Heart left ventricle (tissue), 16 donors: Measurements from ENCODE around the gene IL1RAPL1. TPM values are rescaled to one million over a fixed set of nuclear protein-coding genes. Genes with fewer than 3 reads are reported as not detected.

Source experiments
- ATAC-seq, 4 donors: fragments of 200-7000 bp; cut with Tn5 transposase; one replicate each; pipeline ENCODE4 v1.9.1; 2020 to 2022; ENCODE audit warnings: moderate library complexity in 4 of 4, mild to moderate bottlenecking in 3 of 4, moderate number of reproducible peaks in 1 of 4
- DNase-seq, 5 donors: peaks; one replicate each; pipeline ENCODE4 v3.0.0-alpha.2; 2020
- H3K27ac ChIP-seq, 12 donors: fragments of 200-600 bp; sonication (generic) in 4 of 12; one replicate each; pipeline versions ENCODE4 v1.5.0 to v1.8.0; 2016 to 2022; ENCODE audit warnings: mild to moderate bottlenecking in 2 of 12
- H3K27me3 ChIP-seq, 9 donors: fragments of 200-600 bp; sonication (generic) in 2 of 9; one replicate each; pipeline versions ENCODE4 v1.5.1 to v1.8.0; 2016 to 2022; ENCODE audit warnings: mild to moderate bottlenecking in 3 of 9
- H3K36me3 ChIP-seq, 9 donors: fragments of 200-600 bp; sonication (generic) in 2 of 9; one replicate each; pipeline versions ENCODE4 v1.5.0 to v1.8.0; 2018 to 2022; ENCODE audit warnings: mild to moderate bottlenecking in 2 of 9
- H3K4me1 ChIP-seq, 12 donors: fragments of 200-600 bp; sonication (generic) in 4 of 12; one replicate each; pipeline versions ENCODE4 v1.5.0 to v1.8.0; 2016 to 2022; ENCODE audit warnings: mild to moderate bottlenecking in 3 of 12
- H3K4me3 ChIP-seq, 12 donors: fragments of 200-600 bp; sonication (generic) in 4 of 12; one replicate each; pipeline versions ENCODE4 v1.5.0 to v1.8.0; 2017 to 2022; ENCODE audit warnings: mild to moderate bottlenecking in 9 of 12, moderate library complexity in 4 of 12
- H3K9me3 ChIP-seq, 12 donors: fragments of 200-600 bp; sonication (generic) in 4 of 12; one replicate each; pipeline versions ENCODE4 v1.5.0 to v1.8.0; 2016 to 2022; ENCODE audit warnings: mild to moderate bottlenecking in 1 of 12
- CTCF ChIP-seq, 12 donors: fragments of 200-600 bp; sonication (generic) in 4 of 12; IDR thresholded peaks; one replicate each; pipeline versions ENCODE4 v1.5.0 to v1.8.0; 2018 to 2022; ENCODE audit warnings: antibody characterized with exemption in 12 of 12, mild to moderate bottlenecking in 5 of 12
- POLR2A ChIP-seq, 2 donors: fragments of 450-650 bp; IDR thresholded peaks; one replicate each; pipeline ENCODE4 v1.6.1; 2017; ENCODE audit warnings: antibody characterized with exemption in 2 of 2, mild to moderate bottlenecking in 2 of 2, moderate library complexity in 2 of 2
- WGBS, 4 donors: extraction: QIAGEN DNeasy Blood & Tissue Kit in 2 of 4; methylation state at CpG; one replicate each; pipeline versions ENCODE4 v1.1.5 to v1.1.7; 2013 to 2018; 5-methylcytosine and 5-hydroxymethylcytosine counted together
- intact Hi-C, 10 donors: fragments of 100-400 bp; cut with DNase I; formaldehyde crosslinking; loops; one replicate each; pipeline versions ENCODE4 v1.11.1 to v1.14.2; 2022
- long read RNA-seq, 3 donors: library from polyadenylated mRNA; unstranded; transcript quantifications; one replicate each; pipeline ENCODE4 v2.0.0, GENCODE V29; 2020 to 2021
- polyA plus RNA-seq, 2 donors: library from polyadenylated mRNA; stranded (reverse); fragments of 200-250 nt; gene quantifications; one replicate each; pipeline ENCODE4 v1.2.3, GENCODE V29; 2013
- total RNA-seq, 9 donors: library from RNA; depleted of rRNA in 2 of 9; stranded (reverse); fragments of >200 nt in 2 of 9; fragmentation: NEBNext Ultra II Directional in 3 of 9; extraction: Animal tissue kit (Norgen Biotek cat#: 25700) in 3 of 9; gene quantifications; one replicate each; pipeline versions ENCODE4 v1.1.0 to v1.2.4, GENCODE V29; 2016 to 2023
- donor health status: ischemic (EF 13 %, LVEDD 7.1; RV severe dilation, severe dysfunction).
- donor health status: healthy with polysubstance abuse.
- donor health status: DM: no; HTN: yes; CAD: no.
- donor health status: DM: no; HTN: no; CAD: no.
- donor health status: ischemic (EF 25% LVEDD 6.9; RV normal size, moderate dysfunction).
- donor health status: ischemic (EF 25% LVEDD 5.7; RV mildly dilated, moderate dysfunction).
- donor health status: healthy.
- donor health status: DM: yes; HTN: yes; CAD: no.
- donor health status: ischemic (EF 35%, LVEDD 5.7; RV mildly dilated, moderate dysfunction).
- donor health status: nonischemic (EF 11% LVEDD 7.7; RV severe dilation, severe dysfunction).
- donor health status: DM: yes; HTN: yes; CAD: no.
- donor health status: PGD.
- donor health status: ischemic (EF 29% LVEDD 5.4; RV normal size, mild dysfunction).
- donor health status: nonischemic (EF 23%, LVEDD 6.1; RV moderate dilation, normal function).

The IL1RAPL1 gene
- total RNA-seq (1 to 10 TPM; 1.6 to 4.7 (median 2.9) TPM), polyA plus RNA-seq (under 1 TPM; 0.42 to 0.90 TPM)
- long read RNA-seq, donor 1, partial matches to known transcripts = 0 of 4 reads
- long read RNA-seq, donor 1, other reads (novel, unspliced or antisense) = 4 of 4 reads
- long read RNA-seq, donor 2, partial matches to known transcripts = 0 of 3 reads
- long read RNA-seq, donor 2, other reads (novel, unspliced or antisense) = 3 of 3 reads
- long read RNA-seq, donor 3, partial matches to known transcripts = 0 of 2 reads
- long read RNA-seq, donor 3, other reads (novel, unspliced or antisense) = 2 of 2 reads

- ATAC-seq (peak; percentile 71 to 84 (median 83)), DNase-seq (no peak)
- peak within 1 kb of the TSS; percentile 19 to 65 (median 49) for H3K4me3 ChIP-seq
- peaks cover 0 to 39% (median 0%) of the 10 kb centered on the region in 9 donors for H3K27me3 ChIP-seq
- H3K9me3 ChIP-seq = no peaks in the 10 kb centered on the region
- intact Hi-C loops = loop anchor here in 7 of 10 donors (2.0 to 10.0 kb wide), 8 partner anchors 455 to 648 kb away; no protein-coding TSS in a partner anchor
- H3K27ac ChIP-seq = peak within 1 kb of the TSS in 10 of 12 donors; percentile 8 to 59 (median 37)
- no peaks in the 10 kb centered on the region for H3K4me1 ChIP-seq
- TF ChIP-seq CTCF (IDR thresholded peaks at IDR 0.05) = peak in 9 of 12 donors; percentile 9 to 52 (median 28)
- no peak for TF ChIP-seq POLR2A (IDR thresholded peaks at IDR 0.05)
- WGBS, 4 donors = 1 to 35% (median 12%) methylated on average over 15 of the region's 15 CpGs
- no peaks in the 10 kb centered on the region for H3K36me3 ChIP-seq
Observed at GRCh38 chrX:28586981-28587551, at the start of gene IL1RAPL1. Gene IL1RAPL1 (plus strand): TSS chrX:28587446.

GRCh38 chrX:28542791-28543190 lies 44.5 kb upstream of the IL1RAPL1 start:
- TF ChIP-seq POLR2A (IDR thresholded peaks at IDR 0.05) (no peak), CTCF (IDR thresholded peaks at IDR 0.05) (no peak)
- H3K9me3 ChIP-seq = peaks cover 0 to 5% (median 0%) of the 10 kb centered on the region in 12 donors
- intact Hi-C loops = no loop called here
- DNase-seq (no peak), ATAC-seq (no peak)
- H3K4me1 ChIP-seq = no peaks in the 10 kb centered on the region
- WGBS, 4 donors = 80 to 96% (median 89%) methylated on average over 2 of the region's 2 CpGs
- no peaks in the 10 kb centered on the region for H3K27me3 ChIP-seq
- no peaks in the 10 kb centered on the region for H3K36me3 ChIP-seq
- no peak overlapping the region for H3K4me3 ChIP-seq
- H3K27ac ChIP-seq = no peak overlapping the region

- Histone ChIP-seq H3K9me3 (no peaks in the 10 kb centered on the region), H3K4me1 (no peaks in the 10 kb centered on the region), H3K36me3 (no peaks in the 10 kb centered on the region), H3K27me3 (no peaks in the 10 kb centered on the region), H3K4me3 (no peak overlapping the region), H3K27ac (no peak overlapping the region)
- intact Hi-C loops = no loop called here
- 64 to 94% (median 77%) methylated on average over 4 of the region's 4 CpGs for WGBS, 4 donors
- no peak for DNase-seq
- no peak for ATAC-seq
- no peak for TF ChIP-seq CTCF (IDR thresholded peaks at IDR 0.05)
- TF ChIP-seq POLR2A (IDR thresholded peaks at IDR 0.05) = no peak
Observed at GRCh38 chrX:28549838-28550237, 37.4 kb upstream of the IL1RAPL1 start.

DNA sequence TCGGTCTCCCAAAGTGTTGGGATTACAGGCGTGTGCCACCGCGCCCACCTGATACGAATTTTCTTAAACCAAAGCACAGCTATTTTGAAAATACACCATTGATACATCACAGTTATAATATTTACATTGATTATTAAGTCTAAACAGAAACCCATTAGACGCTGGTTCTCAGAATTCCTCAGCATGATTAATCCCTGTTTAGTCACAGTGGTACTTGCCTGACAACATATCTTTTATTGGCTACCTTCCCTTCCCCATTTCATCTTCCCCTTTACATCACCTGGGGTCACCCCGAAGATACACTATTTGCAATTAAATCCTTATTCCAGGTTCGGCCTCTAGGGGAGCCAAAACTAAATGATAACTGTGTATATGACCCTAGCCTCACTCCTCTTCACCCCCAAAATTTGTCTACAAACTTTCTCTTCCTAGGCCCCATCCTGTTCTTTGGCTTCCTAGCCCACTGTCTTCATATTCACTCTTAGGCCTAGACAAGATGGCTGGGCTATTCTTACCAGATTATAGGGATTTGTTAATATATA lies 36.8 kb upstream of the IL1RAPL1 start:
- H3K4me3 ChIP-seq = no peak overlapping the region
- no peaks in the 10 kb centered on the region for H3K36me3 ChIP-seq
- ATAC-seq (no peak), DNase-seq (no peak)
- no peaks in the 10 kb centered on the region for H3K27me3 ChIP-seq
- 82 to 95% (median 90%) methylated on average over 8 of the region's 8 CpGs for WGBS, 4 donors
- intact Hi-C loops = no loop called here
- peaks cover 0 to 2% (median 0%) of the 10 kb centered on the region in 12 donors for H3K9me3 ChIP-seq
- no peak overlapping the region for H3K27ac ChIP-seq
- no peaks in the 10 kb centered on the region for H3K4me1 ChIP-seq
- peak in 1 of 12 donors; percentile 7 for TF ChIP-seq CTCF (IDR thresholded peaks at IDR 0.05)
- TF ChIP-seq POLR2A (IDR thresholded peaks at IDR 0.05) = no peak
